LHCN-M2 (cell line): ENCODE measurements around the gene LCN12. TPM values are rescaled to one million over a fixed set of nuclear protein-coding genes. Genes with fewer than 3 reads are reported as not detected.

ENCODE experiments used
- DNase-seq: peaks from one replicate; pipeline ENCODE4 v3.0.0-alpha.2; 2012; ENCODE audit warnings: low read depth
- polyA plus RNA-seq: library from polyadenylated mRNA; unstranded; fragments of >200 nt; gene quantifications from one replicate; pipeline ENCODE4 v1.2.1, GENCODE V29; 2012; ENCODE audit warnings: missing spikeins
- total RNA-seq: library from RNA; depleted of rRNA; stranded (reverse); fragments of >200 nt; gene quantifications from 2 replicates; pipeline ENCODE4 v1.2.3, GENCODE V29; 2014; rRNA removed

LCN12 gene, protein sequence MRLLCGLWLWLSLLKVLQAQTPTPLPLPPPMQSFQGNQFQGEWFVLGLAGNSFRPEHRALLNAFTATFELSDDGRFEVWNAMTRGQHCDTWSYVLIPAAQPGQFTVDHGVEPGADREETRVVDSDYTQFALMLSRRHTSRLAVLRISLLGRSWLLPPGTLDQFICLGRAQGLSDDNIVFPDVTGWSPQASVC
- total RNA-seq, result not detected in 2 replicates
- polyA plus RNA-seq, result not detected

DNA sequence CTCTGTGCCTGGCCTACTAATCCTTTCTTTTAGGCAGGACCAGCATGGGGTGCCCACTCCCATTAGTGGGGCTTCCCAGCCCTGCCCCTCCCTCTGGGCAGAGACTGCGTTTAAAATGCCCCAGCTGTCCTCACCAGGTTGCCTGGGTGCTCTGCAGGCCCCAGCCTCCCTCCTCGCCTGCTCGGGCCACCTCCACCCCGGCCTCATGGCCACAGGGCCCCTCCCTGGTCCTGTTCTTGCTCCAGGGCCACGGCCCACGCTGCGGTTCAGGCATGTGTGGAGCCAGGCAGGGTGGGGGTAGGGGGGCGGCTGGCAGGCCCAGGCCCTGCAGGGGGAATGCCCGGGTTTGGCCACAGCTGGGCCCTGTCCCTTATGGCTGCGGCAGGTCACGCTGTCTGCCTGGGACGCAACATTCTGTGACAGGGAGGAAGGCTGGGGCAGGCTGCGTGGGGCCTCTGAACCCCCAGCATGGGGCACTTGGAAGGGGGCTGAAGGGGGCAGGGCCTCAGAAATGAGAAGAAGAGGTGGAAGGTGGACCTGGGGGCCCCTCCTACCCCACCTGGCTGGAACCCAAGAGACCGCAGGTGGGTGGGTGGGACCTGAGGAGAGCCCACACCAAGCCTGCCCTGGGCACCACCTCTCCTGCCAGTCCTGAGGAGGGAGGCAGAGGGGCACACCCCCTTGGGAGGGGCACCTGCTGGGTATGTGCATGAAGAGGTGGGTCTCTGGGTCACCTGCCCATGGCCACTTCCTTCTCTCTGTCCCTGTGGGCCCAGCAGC is at the start of gene LCN12:
LCN12 (plus strand) TSS at position 733 of the 780 bp plus-strand sequence. CDS start 55 bp downstream, outside the sequence.
- no peak for DNase-seq

DNA sequence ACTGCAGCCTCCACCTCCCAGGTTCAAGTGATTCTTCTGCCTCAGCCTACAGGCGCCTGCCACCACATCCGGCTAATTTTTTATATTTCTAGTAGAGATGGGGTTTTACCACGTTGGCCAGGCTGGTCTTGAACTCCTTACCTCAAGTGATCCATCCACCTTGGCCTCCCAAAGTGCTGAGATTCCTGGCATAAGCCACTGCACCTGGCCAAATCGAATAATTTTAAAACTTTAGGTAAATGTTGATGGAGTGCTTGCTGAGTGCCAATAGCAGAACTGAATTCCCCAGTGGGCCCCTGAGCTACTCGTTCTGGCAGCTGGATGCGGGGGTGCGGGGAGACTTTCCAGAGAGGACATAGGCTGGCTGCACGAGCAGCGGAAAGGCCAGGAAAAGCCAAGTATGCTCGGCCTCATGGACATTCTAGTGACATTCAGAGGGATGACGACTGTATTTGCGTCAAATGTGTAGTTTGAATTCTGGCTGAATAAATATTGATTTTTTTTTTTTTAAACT is 49.0 kb upstream of the LCN12 start:
- DNase-seq, result no peak

GRCh38 chr9:136906266-136906665 is 45.8 kb upstream of the LCN12 start:
- no peak for DNase-seq

DNA sequence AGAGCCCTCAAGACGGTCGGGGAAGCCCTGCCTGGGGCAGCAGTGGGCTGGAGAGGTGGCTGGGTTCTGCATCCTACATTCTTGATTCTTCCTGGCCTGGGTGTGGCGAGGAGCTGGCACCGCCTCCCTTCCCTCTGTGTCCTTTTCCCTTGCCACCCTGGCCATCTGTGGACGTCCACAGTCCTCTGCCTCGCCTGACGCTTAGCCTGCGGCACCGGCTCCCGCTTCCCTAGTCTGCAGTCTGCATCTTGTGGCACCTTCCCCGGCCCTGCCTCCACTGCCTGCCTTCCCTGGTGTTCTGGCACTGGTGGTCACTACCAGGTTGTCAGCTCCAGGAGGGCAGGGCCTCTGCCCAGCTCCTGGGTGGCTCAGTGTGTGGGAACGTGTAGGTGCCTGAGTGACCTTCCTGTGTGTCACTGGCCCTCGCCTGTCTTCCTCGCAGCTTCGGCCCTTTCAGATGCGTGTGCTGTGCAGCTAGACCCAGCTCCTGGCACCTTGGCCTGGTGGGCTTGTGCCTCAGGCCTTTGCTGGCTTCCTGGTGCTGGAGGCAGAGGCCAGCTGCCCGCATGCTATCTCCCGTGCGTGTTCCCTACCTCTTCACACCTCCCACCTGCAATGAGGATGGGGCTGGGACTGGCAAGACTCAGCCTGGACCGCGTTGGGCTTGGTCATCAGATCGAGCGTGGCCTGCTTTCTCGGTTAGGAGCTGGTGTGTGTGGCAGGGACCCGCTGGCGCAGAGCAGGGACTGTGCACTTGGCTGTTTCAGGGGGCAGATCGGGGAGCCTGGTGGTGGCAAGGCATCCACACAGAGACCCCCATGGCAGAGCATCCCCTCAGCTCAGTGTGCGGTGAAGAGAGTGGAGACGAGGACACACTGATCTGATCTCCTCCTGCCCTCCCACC is 44.8 kb upstream of the LCN12 start:
- no peak for DNase-seq

DNA sequence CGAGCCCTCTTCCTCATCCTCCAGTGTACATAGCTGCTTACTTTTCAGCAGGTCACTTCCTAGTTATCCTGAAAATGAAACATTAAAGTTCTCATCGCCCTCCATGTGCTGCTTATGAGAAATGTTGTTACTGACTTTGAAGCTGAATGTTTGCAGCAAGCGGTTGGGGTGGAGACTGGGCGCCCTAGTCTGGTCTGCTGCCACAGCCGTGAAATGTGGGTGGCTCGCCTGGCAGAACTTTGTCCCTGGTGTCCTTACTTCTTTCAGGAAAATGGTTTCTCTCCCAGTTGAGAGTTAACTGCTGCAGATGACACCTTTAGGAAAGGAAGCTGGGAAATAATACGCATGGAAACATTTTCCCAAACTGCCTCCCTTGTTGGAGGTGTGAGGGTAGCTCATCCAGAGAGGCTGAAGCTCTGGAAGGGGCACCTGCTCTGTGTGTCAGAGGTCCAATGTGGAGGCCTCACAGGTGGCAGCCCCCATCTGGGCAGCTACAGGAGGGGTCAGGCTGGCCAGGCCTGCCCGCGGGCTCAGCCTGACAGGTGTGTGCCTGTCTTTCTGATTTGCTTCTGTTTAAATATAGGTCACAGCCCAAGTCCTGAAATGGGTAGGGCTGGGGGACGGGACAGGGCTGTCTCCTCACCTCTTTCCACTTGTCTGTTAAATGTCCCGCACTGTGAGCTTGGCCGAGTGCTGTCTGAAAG is 41.7 kb upstream of the LCN12 start:
- DNase-seq, result no peak

DNA sequence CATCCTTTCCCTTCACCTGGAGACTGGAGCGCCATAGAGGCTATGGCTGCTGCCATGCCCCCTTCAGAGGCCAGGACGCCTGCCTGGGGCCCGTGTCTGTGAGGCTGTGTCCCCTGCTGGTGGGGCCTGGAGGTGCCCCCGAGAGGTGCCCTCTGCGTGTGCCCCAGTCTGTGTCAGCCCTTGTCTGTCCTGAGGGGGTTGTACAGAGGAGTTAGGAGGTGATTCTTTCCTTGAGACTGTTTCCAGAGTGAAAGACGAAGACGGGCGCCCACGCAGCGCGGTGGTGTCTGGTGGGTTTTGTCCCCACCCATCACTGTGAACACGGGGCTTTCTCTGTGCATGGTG is 41.2 kb upstream of the LCN12 start:
- DNase-seq, result no peak

DNA sequence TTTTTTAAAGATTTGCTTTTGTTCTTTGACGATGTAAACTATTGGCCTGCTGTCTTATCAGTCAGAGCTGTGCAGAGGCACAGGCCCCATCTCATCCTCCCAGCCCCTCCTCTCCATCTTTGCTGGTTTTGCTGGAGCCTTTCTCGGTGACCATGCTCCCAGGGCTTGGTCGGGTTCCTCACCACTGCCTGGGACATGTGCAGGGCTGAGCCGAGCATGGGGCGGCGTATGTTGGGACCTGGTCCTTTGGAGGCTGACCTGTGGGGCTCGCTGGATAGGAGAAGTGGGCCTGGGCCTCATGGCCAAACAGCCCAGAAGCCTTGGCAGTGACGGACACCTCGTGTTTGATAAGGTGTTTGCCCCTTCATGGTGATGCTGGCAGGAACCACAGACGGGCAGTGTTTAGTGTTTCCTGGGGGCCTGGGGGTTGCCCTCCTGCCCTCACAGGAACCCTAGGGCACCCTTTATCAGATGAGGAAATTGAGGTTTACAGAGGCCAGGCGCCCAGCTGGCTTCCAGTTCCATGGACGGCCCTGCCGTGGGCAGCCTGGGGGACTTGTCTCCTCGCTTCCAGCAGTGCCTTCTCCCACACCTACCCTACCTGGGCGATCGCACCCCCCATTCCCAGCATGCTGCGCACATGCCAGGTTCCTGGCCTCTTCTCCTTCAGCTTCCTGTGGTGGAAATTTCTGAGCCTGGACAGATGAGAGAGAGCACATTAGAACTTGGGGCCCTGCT is 38.2 kb upstream of the LCN12 start:
- no peak for DNase-seq

DNA sequence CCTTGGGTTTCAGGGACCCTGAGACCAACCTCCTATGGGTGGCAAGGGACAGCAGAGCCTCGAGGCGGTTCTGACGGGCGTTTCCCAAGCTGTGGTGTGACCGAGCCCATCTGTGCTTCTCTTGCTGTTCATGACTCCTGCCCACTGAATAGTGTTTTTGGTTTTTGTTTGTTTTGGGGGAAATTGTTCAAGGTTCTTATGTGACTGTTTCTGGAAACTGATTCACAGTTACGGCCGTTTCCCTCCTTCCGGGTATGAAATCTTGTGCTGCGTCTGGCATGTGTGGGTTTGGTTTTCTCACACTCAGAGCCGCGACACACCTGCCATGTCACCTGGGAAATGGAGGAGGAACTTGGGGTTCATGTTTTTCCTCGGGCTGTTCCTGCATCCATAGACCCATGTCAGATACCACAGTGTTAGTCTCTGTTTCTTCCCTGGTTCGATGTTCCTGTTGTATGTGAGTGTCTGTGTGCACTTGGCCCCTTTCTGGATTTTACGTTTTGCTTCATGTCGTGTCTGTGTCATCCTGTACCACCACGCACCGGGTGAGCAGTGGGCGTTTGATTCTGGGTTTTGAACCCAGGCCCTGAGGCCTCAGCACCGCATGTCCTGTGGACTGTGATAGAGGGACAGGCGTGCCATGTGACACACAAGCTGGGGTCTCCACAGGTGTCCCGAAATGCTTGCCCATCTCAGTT is 36.3 kb upstream of the LCN12 start:
- no peak for DNase-seq

- DNase-seq, result no peak
These were observed 35.5 kb upstream of the LCN12 start for GRCh38 chr9:136916330-136917184.

- DNase-seq, result no peak
These were observed 34.2 kb upstream of the LCN12 start for GRCh38 chr9:136917902-136918301.

DNA sequence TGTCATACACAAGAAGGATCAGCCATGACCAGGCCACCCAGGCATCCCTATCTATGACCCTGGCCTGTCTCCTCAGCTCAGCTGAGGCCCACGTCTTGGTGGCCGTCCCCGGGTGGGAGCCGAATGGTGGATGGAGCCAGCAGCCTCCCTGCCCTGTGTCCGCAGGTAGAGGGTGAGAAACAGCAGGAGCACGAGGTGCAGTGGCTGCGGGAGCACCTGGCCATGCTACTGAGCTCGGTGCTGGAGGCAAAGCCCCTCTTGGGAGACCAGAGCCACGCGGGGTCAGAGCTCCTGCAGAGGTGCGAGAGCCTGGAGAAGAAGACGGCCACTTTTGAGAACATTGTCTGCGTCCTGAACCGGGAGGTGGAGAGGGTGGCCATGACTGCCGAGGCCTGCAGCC is 32.0 kb upstream of the LCN12 start:
- DNase-seq, result no peak

- DNase-seq, result no peak
These were observed 31.3 kb upstream of the LCN12 start for GRCh38 chr9:136920734-136921231.

- DNase-seq, result no peak
These were observed 30.8 kb upstream of the LCN12 start for GRCh38 chr9:136921307-136921706.

DNA sequence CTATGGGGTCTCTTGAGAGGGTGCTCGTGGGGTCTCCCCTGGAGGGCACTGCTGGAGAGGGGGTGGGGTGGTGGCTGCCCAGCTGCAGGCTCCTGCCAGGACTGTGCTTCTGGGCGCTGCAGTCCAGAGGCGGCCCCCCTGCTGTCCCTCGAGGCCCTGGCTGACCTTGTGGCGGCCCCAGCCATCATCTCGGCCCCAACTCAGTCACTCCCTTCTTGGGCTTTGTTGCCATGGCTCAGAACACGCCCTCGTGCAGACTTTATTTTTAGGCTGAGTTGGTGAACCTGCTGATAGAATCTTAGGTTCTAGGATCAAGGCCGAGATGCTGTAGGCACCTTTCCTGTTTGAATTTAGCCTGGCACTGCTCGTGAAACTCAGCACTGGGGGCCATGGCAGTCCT is 30.4 kb upstream of the LCN12 start:
- no peak for DNase-seq

DNA sequence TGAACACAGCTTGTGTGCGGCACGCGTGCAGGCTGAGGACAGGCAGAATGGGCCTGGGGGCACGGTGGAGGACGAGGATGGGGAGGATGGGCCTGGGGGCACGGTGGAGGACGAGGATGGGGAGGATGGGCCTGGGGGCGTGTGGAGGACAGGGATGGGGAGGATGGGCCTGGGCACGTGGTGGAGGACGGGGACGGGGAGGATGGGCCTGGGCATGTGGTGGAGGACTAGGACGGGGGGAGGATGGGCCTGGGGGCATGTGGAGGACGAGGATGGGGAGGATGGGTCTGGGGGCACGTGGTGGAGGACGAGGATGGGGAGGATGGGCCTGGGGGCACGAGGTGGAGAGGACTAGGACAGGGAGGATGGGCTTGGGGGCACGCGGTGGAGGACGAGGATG is 29.5 kb upstream of the LCN12 start:
- no peak for DNase-seq

- no peak for DNase-seq
These were observed 28.2 kb upstream of the LCN12 start for GRCh38 chr9:136923881-136924280.

GRCh38 chr9:136925414-136926153 is 26.5 kb upstream of the LCN12 start:
- no peak for DNase-seq

- no peak for DNase-seq
These were observed 25.8 kb upstream of the LCN12 start for GRCh38 chr9:136926154-136926704.
